ENCODE measurements around the gene PMEL. TPM values are rescaled to one million over a fixed set of nuclear protein-coding genes. Genes with fewer than 3 reads are reported as not detected.
"Not testable (repeated sequence)": the region's sequence is repeated elsewhere in the genome, so short reads cannot be mapped to it uniquely, and the experiment has no call there.

Gene PMEL
- total RNA-seq, 1 experiment from 2014 or later = 5.8 TPM

DNA sequence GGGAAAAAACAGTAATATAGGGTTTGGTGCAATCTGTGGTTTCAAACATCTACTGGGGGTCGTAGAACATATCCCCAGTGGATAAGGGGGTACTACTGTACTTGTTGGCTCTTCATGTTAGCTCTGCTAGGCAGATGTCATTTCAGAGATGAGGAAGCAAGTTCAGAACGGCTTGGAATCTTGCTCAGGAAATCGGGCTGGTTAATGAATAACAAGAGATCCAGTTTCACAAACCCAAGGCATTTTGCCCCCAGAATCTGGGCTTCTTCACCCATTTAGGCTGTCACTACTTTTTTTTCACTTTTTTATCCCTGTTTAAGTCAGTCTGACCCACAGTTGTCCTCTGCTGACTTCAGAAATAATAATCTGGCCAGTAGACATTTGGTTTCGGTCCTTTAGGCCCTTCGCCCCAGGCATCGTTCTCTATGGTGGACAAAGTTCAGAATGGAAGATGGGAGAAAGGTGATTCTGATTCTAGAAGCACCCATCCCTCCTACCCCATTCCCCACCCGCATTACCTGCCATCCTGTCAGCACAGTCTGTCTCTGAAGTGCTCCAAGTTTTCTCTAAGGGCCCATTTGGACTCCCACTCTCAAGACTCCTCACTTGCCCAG lies 35.8 kb upstream of the PMEL start:
- no peak for DNase-seq (ENCODE audit: low read depth, low spot score)
- Histone ChIP-seq H4K20me1 (ENCODE audit: insufficient read depth) (no peaks in the 10 kb centered on the region), H3K36me3 (ENCODE audit: control insufficient read depth in 1 of 2, insufficient read depth in 2 of 2, low read length in 2 of 2) (peaks cover 2 to 14% of the 10 kb centered on the region in 2 experiments; a peak in 1 of 4 replicates), H3K9ac (ENCODE audit: low read length) (no peak overlapping the region), H3K4me1 (ENCODE audit: control insufficient read depth in 1 of 2, insufficient read depth in 2 of 2, low read length in 2 of 2) (peaks cover 10 to 19% of the 10 kb centered on the region in 2 experiments; a peak in 3 of 4 replicates), H2AFZ (ENCODE audit: low read depth, low read length, poor library complexity, severe bottlenecking) (no peak overlapping the region), H3K9me2 (ENCODE audit: insufficient read depth) (no peaks in the 10 kb centered on the region), H3K27ac (ENCODE audit: low read depth, low read length) (no peak overlapping the region), H3K4me3 (replicated peaks in 1 of 2; ENCODE audit: low read depth in 1 of 2, low read length in 2 of 2) (no peak overlapping the region), H3K27me3 (ENCODE audit: insufficient read depth, low read length) (no peaks in the 10 kb centered on the region), H3K79me2 (ENCODE audit: insufficient read depth, low read length) (no peaks in the 10 kb centered on the region), H3K9me3 (ENCODE audit: control insufficient read depth in 1 of 2, insufficient read depth in 1 of 2, low read depth in 1 of 2, low read length in 2 of 2) (no peaks in the 10 kb centered on the region), H3K4me2 (ENCODE audit: low read length) (no peak overlapping the region)
- no peak for TF ChIP-seq EGR1 (IDR thresholded peaks at IDR 0.05; ENCODE audit: low read depth)
- no peak for TF ChIP-seq TCF7L2 (IDR thresholded peaks at IDR 0.05; ENCODE audit: borderline replicate concordance, extremely low read depth, insufficient read depth, insufficient read length)
- no peak for ATAC-seq
- ChIA-PET POLR2A (no interaction called here), RAD21 (ENCODE audit: low non-redundant PET in 1 of 2, low total read pairs in 2 of 2, uncharacterized antibody in 2 of 2, unreplicated experiment in 2 of 2) (no interaction called here), CTCF (no interaction called here)
- intact Hi-C loops (cut with micrococcal nuclease) = no loop called here
- BruUV-seq (replicated peaks) = no TSS peak

- H2AFZ ChIP-seq (ENCODE audit: low read depth, low read length, poor library complexity, severe bottlenecking); CTCF ChIA-PET; RAD21 ChIA-PET (ENCODE audit: low non-redundant PET in 1 of 2, low total read pairs in 2 of 2, uncharacterized antibody in 2 of 2, unreplicated experiment in 2 of 2); ATAC-seq; H3K9ac ChIP-seq (ENCODE audit: low read length); H3K9me3 ChIP-seq (ENCODE audit: control insufficient read depth in 1 of 2, insufficient read depth in 1 of 2, low read depth in 1 of 2, low read length in 2 of 2); POLR2A ChIA-PET; H4K20me1 ChIP-seq (ENCODE audit: insufficient read depth); H3K27me3 ChIP-seq (ENCODE audit: insufficient read depth, low read length); H3K4me3 ChIP-seq (replicated peaks in 1 of 2; ENCODE audit: low read depth in 1 of 2, low read length in 2 of 2); H3K9me2 ChIP-seq (ENCODE audit: insufficient read depth); H3K27ac ChIP-seq (ENCODE audit: low read depth, low read length); H3K4me2 ChIP-seq (ENCODE audit: low read length); BruUV-seq (replicated peaks); H3K79me2 ChIP-seq (ENCODE audit: insufficient read depth, low read length); DNase-seq (ENCODE audit: low read depth, low spot score): not testable (repeated sequence)
- Histone ChIP-seq H3K36me3 (ENCODE audit: control insufficient read depth in 1 of 2, insufficient read depth in 2 of 2, low read length in 2 of 2) (peaks cover 2 to 12% of the 10 kb centered on the region in 2 experiments; a peak in 1 of 4 replicates), H3K4me1 (ENCODE audit: control insufficient read depth in 1 of 2, insufficient read depth in 2 of 2, low read length in 2 of 2) (peaks cover 8 to 19% of the 10 kb centered on the region in 2 experiments; a peak in 3 of 4 replicates)
- intact Hi-C loops (cut with micrococcal nuclease) = loop anchor here (5.0 kb wide), 1 partner anchor 117 kb away; the partner anchor contains the start of genes RPL41 and ZC3H10
Measured at GRCh38 chr12:55999999-56000540, 34.2 kb upstream of the PMEL start.
